OCI-LY3 (cell line): ENCODE results near the gene WIZ.
A peak's percentile ranks its signal among the peaks of the same experiment; 100 is the strongest.

Experiments
- CTCF ChIP-seq: fragments of 200-600, 300-600 bp; sonication (generic); IDR thresholded peaks from 2 replicates; pipeline ENCODE4 v1.5.1; 2014; ENCODE audit warnings: antibody characterized with exemption, low read length, low read depth
- EZH2phosphoT487 ChIP-seq: fragments of 200-600 bp; shearing (Covaris generic); IDR thresholded peaks from 2 replicates; pipeline ENCODE4 v1.6.1; 2018; ENCODE audit warnings: antibody characterized with exemption, mixed run types, low read depth

GRCh38 chr19:15418579-15419412 lies 31.0 kb downstream of the WIZ start, which contains the start of gene AKAP8L:
- TF ChIP-seq CTCF (peak; percentile 75), EZH2phosphoT487 (no peak)
